ENCODE data around the gene TRMT10B.

Gene TRMT10B

DNA sequence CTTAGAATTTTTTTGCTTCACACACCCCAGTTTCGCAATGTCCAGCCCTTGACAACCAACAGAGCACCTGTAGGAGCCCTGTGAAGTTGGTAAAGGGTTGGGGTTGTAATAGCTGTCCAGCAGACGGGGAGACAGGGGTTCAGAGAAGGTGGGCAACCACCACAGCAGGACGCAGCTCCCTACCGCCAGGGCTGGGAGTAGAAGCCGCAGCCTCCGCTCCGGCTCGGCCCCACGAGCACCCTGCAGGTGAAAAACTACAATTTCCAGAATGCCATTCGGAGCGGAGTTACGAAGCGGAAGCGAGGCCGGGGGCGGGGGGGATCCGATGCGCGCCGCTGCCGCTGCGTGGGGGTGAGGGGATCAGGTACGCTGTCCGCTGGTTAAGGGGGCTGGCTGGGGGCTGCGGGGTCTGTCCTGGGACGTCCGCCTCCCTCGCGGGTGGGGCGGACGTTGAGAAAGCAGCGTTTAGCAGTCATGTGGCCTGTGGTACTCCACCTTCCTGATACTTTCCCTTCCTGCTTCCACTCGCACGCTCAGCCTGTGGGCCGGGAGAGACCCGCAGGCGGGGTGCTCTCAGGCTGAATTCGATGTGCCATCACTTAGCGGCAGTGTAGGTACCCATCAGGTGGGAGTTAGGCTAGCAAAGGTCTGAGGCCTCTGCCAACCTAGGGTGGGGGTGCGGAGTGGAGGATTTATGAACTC lies at the start of gene TRMT10B:
Gene TRMT10B (plus strand): TSS at position 317 of the 702 bp plus-strand sequence. CDS start 8,127 bp downstream, outside the sequence.
- DNase-seq (ENCODE audit: low read depth, low spot score): peak; percentile 74
- H3K4me3 ChIP-seq (ENCODE audit: low read depth, low read length): peak within 1 kb of the TSS; percentile 64
- in situ Hi-C loops (cut with HindIII; ENCODE audit: low sequenced_read_pairs): no loop called here
- TF ChIP-seq, protein P1, sequence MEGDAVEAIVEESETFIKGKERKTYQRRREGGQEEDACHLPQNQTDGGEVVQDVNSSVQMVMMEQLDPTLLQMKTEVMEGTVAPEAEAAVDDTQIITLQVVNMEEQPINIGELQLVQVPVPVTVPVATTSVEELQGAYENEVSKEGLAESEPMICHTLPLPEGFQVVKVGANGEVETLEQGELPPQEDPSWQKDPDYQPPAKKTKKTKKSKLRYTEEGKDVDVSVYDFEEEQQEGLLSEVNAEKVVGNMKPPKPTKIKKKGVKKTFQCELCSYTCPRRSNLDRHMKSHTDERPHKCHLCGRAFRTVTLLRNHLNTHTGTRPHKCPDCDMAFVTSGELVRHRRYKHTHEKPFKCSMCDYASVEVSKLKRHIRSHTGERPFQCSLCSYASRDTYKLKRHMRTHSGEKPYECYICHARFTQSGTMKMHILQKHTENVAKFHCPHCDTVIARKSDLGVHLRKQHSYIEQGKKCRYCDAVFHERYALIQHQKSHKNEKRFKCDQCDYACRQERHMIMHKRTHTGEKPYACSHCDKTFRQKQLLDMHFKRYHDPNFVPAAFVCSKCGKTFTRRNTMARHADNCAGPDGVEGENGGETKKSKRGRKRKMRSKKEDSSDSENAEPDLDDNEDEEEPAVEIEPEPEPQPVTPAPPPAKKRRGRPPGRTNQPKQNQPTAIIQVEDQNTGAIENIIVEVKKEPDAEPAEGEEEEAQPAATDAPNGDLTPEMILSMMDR (IDR thresholded peaks at IDR 0.05; ENCODE audit: low read depth, low read length): no peak

DNA sequence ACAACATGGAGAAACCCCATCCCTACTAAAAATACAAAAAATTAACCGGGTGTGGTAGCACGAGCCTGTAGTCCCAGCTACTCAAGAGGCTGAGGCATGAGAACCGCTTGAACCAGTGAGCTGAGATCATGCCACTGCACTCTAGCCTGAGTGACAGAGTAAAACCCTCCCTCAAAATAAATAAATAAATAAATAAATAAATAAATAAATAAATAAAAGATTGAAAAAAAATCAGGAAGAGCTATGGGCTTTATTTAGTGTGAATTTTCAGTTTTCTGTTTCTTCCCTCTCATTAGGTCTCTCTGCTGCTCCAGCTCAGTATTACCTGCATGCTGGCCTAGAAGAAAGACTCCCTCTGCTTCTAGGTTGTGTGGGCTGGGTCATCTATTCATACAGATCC lies 47.8 kb upstream of the TRMT10B start:
- no peak for DNase-seq (ENCODE audit: low read depth, low spot score)
- TF ChIP-seq, protein P1 (IDR thresholded peaks at IDR 0.05; ENCODE audit: low read depth, low read length): no peak
- in situ Hi-C loops (cut with HindIII; ENCODE audit: low sequenced_read_pairs): no loop called here
- no peak overlapping the region for H3K4me3 ChIP-seq (ENCODE audit: low read depth, low read length)

GRCh38 chr9:37706290-37706689 lies 47.3 kb upstream of the TRMT10B start:
- peak; percentile 6 for DNase-seq (ENCODE audit: low read depth, low spot score)
- in situ Hi-C loops (cut with HindIII; ENCODE audit: low sequenced_read_pairs): no loop called here
- TF ChIP-seq, protein P1 (IDR thresholded peaks at IDR 0.05; ENCODE audit: low read depth, low read length): no peak
- no peak overlapping the region for H3K4me3 ChIP-seq (ENCODE audit: low read depth, low read length)

GRCh38 chr9:37707748-37708147 lies 45.9 kb upstream of the TRMT10B start:
- no peak for DNase-seq (ENCODE audit: low read depth, low spot score)
- TF ChIP-seq, protein P1 (IDR thresholded peaks at IDR 0.05; ENCODE audit: low read depth, low read length): no peak
- in situ Hi-C loops (cut with HindIII; ENCODE audit: low sequenced_read_pairs): no loop called here
- H3K4me3 ChIP-seq (ENCODE audit: low read depth, low read length): no peak overlapping the region

- no peak for DNase-seq (ENCODE audit: low read depth, low spot score)
- in situ Hi-C loops (cut with HindIII; ENCODE audit: low sequenced_read_pairs): no loop called here
- H3K4me3 ChIP-seq (ENCODE audit: low read depth, low read length): no peak overlapping the region
- TF ChIP-seq, protein P1 (IDR thresholded peaks at IDR 0.05; ENCODE audit: low read depth, low read length): no peak
These were observed 43.6 kb upstream of the TRMT10B start for GRCh38 chr9:37710046-37710445.

DNA sequence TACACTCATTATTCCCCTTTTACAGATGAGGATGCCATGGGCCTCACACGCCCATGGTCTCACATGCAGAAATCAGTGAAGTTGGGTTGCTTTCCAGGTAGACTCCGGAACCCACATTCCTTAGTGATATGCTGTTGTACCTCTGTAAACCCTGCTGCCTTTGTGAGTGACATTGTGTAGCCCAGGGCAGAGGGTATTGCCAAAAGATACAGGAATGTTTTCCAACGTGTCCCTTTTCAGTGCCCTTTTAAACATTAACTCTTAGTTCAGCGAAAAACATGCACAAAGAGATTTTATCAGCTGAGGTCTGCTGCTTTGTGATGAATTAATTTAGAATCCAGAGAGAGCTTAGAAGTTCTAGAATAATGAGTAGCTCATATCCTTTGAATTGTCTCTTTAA lies 38.3 kb upstream of the TRMT10B start:
- in situ Hi-C loops (cut with HindIII; ENCODE audit: low sequenced_read_pairs): no loop called here
- DNase-seq (ENCODE audit: low read depth, low spot score): no peak
- TF ChIP-seq, protein P1 (IDR thresholded peaks at IDR 0.05; ENCODE audit: low read depth, low read length): no peak
- H3K4me3 ChIP-seq (ENCODE audit: low read depth, low read length): no peak overlapping the region

All from astrocyte of the spinal cord (primary cell).